IPS DF 6.9 (cell line): ENCODE measurements around the gene GHDC.
"Not testable (repeated sequence)": the region's sequence is repeated elsewhere in the genome, so short reads cannot be mapped to it uniquely, and the experiment has no call there.

ENCODE experiments used
- DNase-seq: peaks from one replicate; pipeline ENCODE4 v3.0.0-alpha.2; 2013; ENCODE audit warnings: low read depth, low spot score
- H3K27ac ChIP-seq: one replicate; pipeline ENCODE4 v1.5.1; 2013; ENCODE audit warnings: low read length, control low read depth
- H3K27me3 ChIP-seq: 2 replicates; pipeline ENCODE4 v1.6.1; 2013; ENCODE audit warnings: mild to moderate bottlenecking, low read length; ENCODE audit not compliant: control insufficient read depth, insufficient read depth
- H3K36me3 ChIP-seq: 2 replicates; pipeline ENCODE4 v1.6.1; 2013; ENCODE audit warnings: low read length; ENCODE audit not compliant: control insufficient read depth, insufficient read depth
- H3K4me1 ChIP-seq: 2 replicates; pipeline ENCODE4 v1.6.1; 2013; ENCODE audit warnings: low read length; ENCODE audit not compliant: control insufficient read depth, insufficient read depth
- H3K4me3 ChIP-seq: 2 replicates; pipeline ENCODE4 v1.5.1; 2013; ENCODE audit warnings: mild to moderate bottlenecking, low read length
- H3K9me3 ChIP-seq: 2 replicates; pipeline ENCODE4 v1.6.1; 2013; ENCODE audit warnings: low read length, inconsistent platforms; ENCODE audit not compliant: control insufficient read depth, insufficient read depth
- WGBS: extraction: QIAGEN DNeasy Blood & Tissue Kit; methylation state at CpG from one replicate; pipeline ENCODE4 v1.1.7; 2013; ENCODE audit warnings: mixed read lengths, missing lambda C conversion rate; ENCODE audit not compliant: insufficient read length, insufficient coverage; 5-methylcytosine and 5-hydroxymethylcytosine counted together

The GHDC gene

DNA sequence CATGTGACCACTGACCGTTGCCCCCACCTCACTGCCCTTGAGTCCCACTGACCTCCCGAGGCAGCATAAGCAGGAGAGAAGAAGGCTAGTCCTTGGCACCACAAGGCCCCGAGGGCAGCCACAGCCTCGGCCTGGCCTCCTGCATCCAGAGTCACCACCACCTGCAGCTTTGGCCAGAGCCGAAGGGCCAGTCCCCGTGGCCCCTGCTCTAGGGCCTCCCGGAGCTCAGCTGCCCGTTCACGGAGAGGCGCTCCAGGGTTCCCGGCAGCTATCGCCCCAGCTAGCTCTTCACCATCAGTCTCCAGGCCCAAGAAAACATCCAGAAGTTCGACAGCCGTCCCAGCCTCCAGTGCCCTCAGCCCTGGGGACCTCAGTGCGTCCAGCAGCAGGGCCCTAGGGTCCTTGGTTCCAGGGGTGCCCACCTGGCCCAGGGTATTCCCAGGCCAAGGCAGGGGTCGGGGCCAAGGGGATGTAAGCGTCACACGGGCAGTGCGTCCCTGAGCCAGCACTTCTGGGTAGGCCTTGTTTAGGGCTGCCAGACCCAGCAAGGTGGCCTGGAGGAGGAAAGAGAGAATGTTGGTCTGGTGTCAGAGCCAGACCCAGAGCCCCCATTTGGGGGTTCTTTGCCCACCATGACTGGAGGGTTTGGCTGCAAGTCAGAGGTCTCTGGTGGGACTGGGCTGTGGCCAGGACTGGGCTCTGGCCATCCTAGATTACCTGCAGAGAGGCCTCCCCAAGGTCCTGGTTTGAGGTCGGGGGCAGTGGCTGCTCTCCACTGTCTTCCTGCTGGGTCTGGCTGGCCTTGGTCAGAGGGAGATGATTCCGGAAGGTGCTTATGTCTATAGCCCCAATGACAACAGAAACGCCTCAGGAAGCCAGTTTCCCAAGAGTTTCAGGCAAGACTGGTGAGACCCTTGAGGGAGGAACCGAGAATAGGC, 1.8 kb downstream of the GHDC start:
- DNase-seq: no peak
- WGBS: no CpG with 5 or more reads among the region's 23 CpGs
- Histone ChIP-seq H3K27me3 (no peaks in the 10 kb centered on the region), H3K36me3 (no peaks in the 10 kb centered on the region), H3K4me1 (peaks cover 1% of the 10 kb centered on the region; the same call in 1 of the 2 replicates), H3K4me3 (no peak overlapping the region), H3K9me3 (no peaks in the 10 kb centered on the region), H3K27ac (no peak overlapping the region)

DNA sequence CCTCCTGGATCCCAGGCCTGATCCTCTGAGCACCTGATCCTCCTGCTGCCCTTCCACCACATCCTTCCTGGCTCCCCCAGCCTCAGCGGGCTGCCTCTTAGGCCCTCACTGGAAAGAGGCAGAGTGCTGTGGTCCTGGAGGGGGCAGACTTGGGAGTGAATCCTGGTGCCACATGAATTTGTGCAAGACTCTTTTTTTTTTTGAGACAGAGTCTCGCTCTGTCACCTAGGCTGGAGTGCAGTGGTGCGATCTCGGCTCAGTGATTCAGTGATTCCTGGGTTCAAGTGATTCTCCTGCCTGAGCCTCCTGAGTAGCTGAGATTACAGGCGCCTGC, 3.1 kb downstream of the GHDC start:
- Histone ChIP-seq H3K36me3 (no peaks in the 10 kb centered on the region), H3K4me1 (peaks cover 1% of the 10 kb centered on the region; the same call in 1 of the 2 replicates), H3K9me3 (no peaks in the 10 kb centered on the region), H3K27ac (no peak overlapping the region), H3K27me3 (no peaks in the 10 kb centered on the region), H3K4me3 (no peak overlapping the region)
- WGBS: no CpG with 5 or more reads among the region's 5 CpGs
- DNase-seq: no peak

DNA sequence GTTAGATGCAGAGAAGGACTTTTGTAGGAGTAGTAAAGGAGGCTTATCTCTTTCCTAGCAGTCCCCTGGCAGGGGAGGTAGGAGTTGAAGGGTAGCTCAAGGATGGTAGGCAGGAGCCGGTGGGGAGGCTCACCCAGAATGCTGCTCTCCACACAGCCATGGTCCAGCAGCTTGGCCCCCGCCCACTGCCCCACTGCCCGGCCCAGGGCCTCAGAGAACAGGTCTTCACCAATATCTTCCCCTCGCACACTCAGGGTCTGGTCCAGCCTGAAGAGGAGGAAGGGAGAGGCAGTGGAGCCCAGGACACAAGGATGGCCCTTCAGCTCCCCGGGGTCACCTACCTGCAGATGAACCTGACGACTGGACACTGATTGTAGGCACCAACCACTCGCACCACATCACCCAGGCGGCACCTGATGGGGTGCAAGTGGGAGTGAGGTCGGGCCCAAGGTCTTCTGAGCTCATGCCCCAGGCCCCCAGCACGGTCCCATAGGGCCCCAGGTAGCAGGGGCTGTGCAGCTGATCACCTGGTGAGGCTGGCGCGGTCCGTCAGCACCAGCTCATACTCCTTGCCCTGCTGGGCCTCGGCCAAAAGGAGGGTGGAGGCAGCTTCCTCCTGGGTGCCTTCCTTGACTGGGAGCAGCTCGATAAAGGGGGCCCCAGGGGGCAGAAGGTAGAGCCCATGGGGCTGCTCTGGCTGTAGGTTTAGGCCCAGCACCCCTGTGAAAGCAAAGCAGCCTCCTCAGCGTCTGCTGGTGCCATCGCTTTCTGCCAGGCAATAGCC, 3.6 kb downstream of the GHDC start:
- no CpG with 5 or more reads among the region's 17 CpGs for WGBS

DNA sequence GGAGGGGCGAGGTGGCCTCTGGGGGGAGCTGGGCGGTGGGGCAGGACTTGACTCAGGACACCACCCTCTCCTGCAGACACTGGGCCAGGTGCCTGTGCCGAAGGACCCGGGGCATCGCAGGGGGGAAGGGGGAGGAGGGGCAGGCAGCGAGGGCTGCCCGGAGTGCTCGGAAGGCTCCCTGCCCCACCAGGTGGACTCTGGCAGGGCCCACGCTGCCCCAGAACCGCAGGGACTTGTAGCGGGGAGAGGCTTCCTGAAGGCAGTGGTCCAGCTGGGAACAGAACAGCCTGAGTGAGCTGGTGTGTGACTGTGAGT, 4.7 kb downstream of the GHDC start:
- DNase-seq: no peak
- H3K9me3 ChIP-seq: no peaks in the 10 kb centered on the region
- WGBS: no CpG with 5 or more reads among the region's 11 CpGs
- no peak overlapping the region for H3K27ac ChIP-seq
- H3K36me3 ChIP-seq: no peaks in the 10 kb centered on the region
- peaks cover 1% of the 10 kb centered on the region; the same call in 1 of the 2 replicates for H3K4me1 ChIP-seq
- no peaks in the 10 kb centered on the region; the same call in 1 of the 2 replicates for H3K27me3 ChIP-seq
- H3K4me3 ChIP-seq: no peak overlapping the region

More for the DNA sequence above, 3.6 kb downstream of the GHDC start:
- Histone ChIP-seq H3K9me3 (no peaks in the 10 kb centered on the region), H3K27me3 (no peaks in the 10 kb centered on the region), H3K36me3 (no peaks in the 10 kb centered on the region), H3K4me1 (peaks cover 1% of the 10 kb centered on the region; the same call in 1 of the 2 replicates), H3K27ac (no peak overlapping the region), H3K4me3 (no peak overlapping the region)
- DNase-seq: no peak

DNA sequence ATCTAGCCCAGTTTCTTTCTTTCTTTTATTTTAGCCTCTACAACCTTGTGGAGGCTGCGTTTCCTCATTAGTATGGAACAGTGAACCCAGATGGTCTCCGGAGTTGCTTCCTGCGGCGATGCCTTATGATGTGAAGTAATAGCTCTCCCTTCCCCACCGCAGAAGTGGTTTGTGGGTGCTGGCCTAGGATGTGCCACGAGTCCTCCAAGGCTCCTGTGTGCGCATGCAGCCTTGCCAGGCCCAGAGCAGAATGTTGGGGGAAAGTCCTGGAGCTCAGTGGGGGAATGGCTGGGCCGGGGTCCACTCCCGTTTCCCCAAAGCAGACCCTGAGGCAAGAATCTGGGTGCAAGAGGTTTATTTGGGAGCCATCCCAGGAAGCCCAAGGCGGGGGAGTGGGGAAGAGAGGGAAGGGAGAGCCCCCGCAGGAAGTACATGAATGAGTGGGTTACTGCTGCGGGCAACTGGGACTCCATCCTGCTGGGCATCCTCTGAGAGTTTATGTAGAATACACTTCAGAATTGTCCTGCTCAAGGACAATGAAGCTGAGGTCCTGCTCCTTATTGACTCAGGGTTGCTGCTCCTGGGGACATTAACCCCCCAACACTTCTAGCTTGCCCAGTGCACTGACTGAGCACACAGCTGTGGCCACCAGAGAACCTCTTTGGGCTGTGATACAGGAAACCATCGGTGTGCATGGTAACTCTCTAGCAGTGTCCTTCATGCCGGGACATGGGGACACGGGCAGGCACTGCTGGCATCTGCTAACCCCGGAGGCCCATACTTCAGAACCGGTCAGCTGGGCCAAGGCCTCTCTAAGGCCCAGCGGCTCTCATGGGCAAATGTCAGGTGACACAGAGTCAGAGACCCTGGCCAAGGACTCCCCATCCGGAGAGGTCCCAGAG, 5.3 kb downstream of the GHDC start:
- Histone ChIP-seq H3K27ac (no peak overlapping the region), H3K36me3 (no peaks in the 10 kb centered on the region), H3K4me3 (no peak overlapping the region), H3K9me3 (no peaks in the 10 kb centered on the region), H3K27me3 (no peaks in the 10 kb centered on the region; the same call in 1 of the 2 replicates), H3K4me1 (no peaks in the 10 kb centered on the region)
- WGBS: no CpG with 5 or more reads among the region's 19 CpGs
- no peak for DNase-seq

DNA sequence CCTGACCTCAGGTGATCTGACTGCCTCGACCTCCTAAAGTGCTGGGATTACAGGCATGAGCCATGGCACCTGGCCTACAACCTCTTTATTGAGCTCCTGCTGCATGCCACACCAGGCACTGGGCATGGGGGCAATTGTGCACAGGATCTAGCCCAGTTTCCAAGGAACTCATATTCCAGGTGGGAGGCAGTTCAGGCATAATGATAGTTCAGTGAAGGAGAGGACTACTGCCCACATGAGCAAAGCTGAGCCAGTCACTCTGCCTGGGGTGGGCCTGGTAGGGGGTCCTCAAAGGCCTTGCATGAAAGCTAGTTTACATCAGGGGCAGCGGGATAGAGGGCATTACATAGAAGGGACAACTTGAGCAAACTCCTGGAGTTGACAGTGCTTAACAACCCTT, 6.5 kb downstream of the GHDC start:
- peaks cover 2% of the 10 kb centered on the region; the same call in 1 of the 2 replicates for H3K27me3 ChIP-seq
- no peak overlapping the region for H3K4me3 ChIP-seq
- no peak overlapping the region for H3K27ac ChIP-seq
- no peaks in the 10 kb centered on the region for H3K36me3 ChIP-seq
- H3K9me3 ChIP-seq: no peaks in the 10 kb centered on the region
- no CpG with 5 or more reads among the region's 2 CpGs for WGBS
- H3K4me1 ChIP-seq: no peaks in the 10 kb centered on the region
- DNase-seq: no peak

DNA sequence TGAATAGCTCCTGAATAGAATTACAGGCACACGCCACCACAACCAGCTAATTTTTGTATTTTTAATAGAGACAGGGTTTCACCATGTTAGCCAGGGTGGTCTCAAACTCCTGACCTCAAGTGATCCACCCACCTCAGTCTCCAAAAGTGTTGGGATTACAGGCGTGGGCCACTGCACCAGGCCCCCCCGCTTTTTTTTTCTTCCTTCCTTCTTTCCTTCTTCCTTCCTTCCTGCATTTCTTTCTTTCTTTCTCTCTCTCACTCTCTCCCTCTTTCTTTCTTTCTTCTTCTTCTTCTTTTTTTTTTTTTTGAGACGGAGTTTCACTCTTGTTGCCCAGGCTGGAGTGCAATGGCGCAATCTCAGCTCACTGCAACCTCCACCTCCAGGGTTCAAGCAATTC, 8.1 kb downstream of the GHDC start:
- H3K4me1 ChIP-seq, H3K36me3 ChIP-seq, H3K27me3 ChIP-seq, DNase-seq, H3K9me3 ChIP-seq, H3K4me3 ChIP-seq, H3K27ac ChIP-seq: not testable (repeated sequence)
- WGBS: no CpG with 5 or more reads among the region's 5 CpGs

DNA sequence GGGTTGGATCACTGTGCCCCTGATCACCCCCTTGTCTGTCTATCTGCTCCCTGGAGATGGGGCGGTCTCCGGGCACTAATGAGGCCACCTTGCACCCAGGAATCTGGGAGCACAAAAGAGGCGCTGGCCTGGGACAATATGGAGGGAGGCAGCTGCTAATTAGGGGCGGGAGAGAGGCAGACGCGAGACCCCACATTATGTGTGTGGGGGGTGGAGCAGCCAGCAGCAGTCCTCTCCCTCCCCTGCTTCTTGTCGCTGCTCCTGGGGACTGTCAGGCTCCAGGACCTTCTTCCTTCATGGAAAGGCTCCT, 8.7 kb downstream of the GHDC start:
- Histone ChIP-seq H3K27ac (no peak overlapping the region), H3K9me3 (no peaks in the 10 kb centered on the region), H3K4me3 (no peak overlapping the region), H3K36me3 (no peaks in the 10 kb centered on the region), H3K27me3 (peaks cover 5% of the 10 kb centered on the region; the same call in 1 of the 2 replicates), H3K4me1 (no peaks in the 10 kb centered on the region; the same call in 1 of the 2 replicates)
- no peak for DNase-seq
- WGBS: no CpG with 5 or more reads among the region's 7 CpGs

DNA sequence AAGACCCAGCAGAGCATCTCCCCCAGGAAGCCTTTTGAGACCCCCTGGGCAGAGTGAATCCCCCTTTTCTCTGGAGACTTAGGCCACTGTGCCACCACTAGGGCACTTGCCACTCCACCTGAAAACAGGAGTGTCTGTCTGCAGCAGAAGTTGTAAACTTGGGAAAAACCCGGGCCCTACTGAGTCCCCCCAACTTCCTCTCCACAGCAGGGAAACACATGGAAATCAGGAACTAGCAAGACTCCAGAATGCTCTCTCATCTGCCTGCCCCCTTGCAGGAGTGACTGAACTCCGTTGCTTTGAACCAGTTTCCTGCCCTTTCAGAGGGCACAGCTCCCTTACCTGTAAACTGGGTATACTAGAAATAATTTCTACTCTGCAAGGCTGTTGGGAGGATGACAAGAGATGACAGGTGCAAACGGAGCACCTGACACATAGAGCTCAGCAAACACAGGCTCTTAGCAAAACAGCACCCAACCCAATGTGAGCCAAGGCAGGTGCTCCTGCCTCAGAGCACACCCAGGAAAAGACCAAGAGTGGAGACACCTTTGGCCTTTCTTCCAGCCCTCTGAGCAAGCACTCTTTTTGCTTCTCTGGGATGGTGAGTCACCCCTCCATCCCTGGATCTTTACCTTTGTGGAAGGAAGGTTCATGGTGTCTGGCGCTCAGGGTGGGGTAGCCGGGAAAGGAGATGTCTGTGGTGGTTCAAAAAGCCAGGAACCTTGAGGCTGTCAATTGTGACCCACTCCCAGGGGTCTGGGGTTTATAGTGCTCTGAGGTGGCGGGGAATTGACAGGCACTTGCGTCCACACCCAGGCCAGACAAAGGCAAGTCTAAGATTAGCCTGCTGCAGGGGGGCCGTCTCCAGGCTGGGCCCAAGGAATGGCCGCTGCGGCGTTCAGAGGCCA, 9.3 kb downstream of the GHDC start, which contains the start of gene HCRT:
Gene HCRT (minus strand): TSS at position 740 of the 908 bp plus-strand sequence. CDS start 87 bp downstream, at position 653.
- H3K4me1 ChIP-seq: no peaks in the 10 kb centered on the region; the same call in 1 of the 2 replicates
- H3K27me3 ChIP-seq: peaks cover 5% of the 10 kb centered on the region; the same call in 1 of the 2 replicates
- no peaks in the 10 kb centered on the region for H3K9me3 ChIP-seq
- H3K27ac ChIP-seq: no peak within 1 kb of the TSS
- DNase-seq: no peak
- H3K36me3 ChIP-seq: no peaks in the 10 kb centered on the region
- no CpG with 5 or more reads among the region's 11 CpGs for WGBS
- H3K4me3 ChIP-seq: no peak within 1 kb of the TSS
